ENCODE data around the gene GALNT5.

- TF ChIP-seq, protein P1, sequence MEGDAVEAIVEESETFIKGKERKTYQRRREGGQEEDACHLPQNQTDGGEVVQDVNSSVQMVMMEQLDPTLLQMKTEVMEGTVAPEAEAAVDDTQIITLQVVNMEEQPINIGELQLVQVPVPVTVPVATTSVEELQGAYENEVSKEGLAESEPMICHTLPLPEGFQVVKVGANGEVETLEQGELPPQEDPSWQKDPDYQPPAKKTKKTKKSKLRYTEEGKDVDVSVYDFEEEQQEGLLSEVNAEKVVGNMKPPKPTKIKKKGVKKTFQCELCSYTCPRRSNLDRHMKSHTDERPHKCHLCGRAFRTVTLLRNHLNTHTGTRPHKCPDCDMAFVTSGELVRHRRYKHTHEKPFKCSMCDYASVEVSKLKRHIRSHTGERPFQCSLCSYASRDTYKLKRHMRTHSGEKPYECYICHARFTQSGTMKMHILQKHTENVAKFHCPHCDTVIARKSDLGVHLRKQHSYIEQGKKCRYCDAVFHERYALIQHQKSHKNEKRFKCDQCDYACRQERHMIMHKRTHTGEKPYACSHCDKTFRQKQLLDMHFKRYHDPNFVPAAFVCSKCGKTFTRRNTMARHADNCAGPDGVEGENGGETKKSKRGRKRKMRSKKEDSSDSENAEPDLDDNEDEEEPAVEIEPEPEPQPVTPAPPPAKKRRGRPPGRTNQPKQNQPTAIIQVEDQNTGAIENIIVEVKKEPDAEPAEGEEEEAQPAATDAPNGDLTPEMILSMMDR (optimal IDR thresholded peaks at IDR 0.05 in 1 of 3, IDR thresholded peaks at IDR 0.05 in 1 of 3, conservative IDR thresholded peaks at IDR 0.05 in 1 of 3; ENCODE audit: extremely low read depth in 1 of 3, insufficient read depth in 2 of 3, low read length in 3 of 3), result no peak
- no peak for TF ChIP-seq EZH2 (IDR thresholded peaks at IDR 0.05; ENCODE audit: low read length)
These were observed 76.8 kb downstream of the GALNT5 start for GRCh38 chr2:157334335-157334734.
